Activated naive CD4-positive, alpha-beta T cell treated with anti-CD3 and anti-CD28 coated beads, Interleukin-2, amount 50 U/mL, for 24 hours (primary cell): ENCODE results near the gene IRF2BP1.
"Not testable (repeated sequence)": the region's sequence is repeated elsewhere in the genome, so short reads cannot be mapped to it uniquely, and the experiment has no call there.

Experiments
- H3K27ac Mint-ChIP-seq: one replicate; pipeline ENCODE4 v1.8.0; 2021; ENCODE audit warnings: mild to moderate bottlenecking, mixed read lengths
- H3K27me3 Mint-ChIP-seq: one replicate; pipeline ENCODE4 v1.8.0; 2021; ENCODE audit warnings: mixed read lengths
- H3K36me3 Mint-ChIP-seq: one replicate; pipeline ENCODE4 v1.8.0; 2021; ENCODE audit warnings: mixed read lengths
- H3K4me1 Mint-ChIP-seq: one replicate; pipeline ENCODE4 v1.8.0; 2021; ENCODE audit warnings: mixed read lengths
- H3K4me3 Mint-ChIP-seq: one replicate; pipeline ENCODE4 v1.8.0; 2021; ENCODE audit warnings: mild to moderate bottlenecking, mixed read lengths
- H3K9me3 Mint-ChIP-seq: one replicate; pipeline ENCODE4 v1.8.0; 2021; ENCODE audit warnings: mixed read lengths

The IRF2BP1 gene

GRCh38 chr19:45911291-45911690, 25.4 kb upstream of the IRF2BP1 start:
- Mint-ChIP-seq H3K4me1 (no peaks in the 10 kb centered on the region), H3K9me3 (no peaks in the 10 kb centered on the region), H3K27ac (no peak overlapping the region), H3K4me3 (no peak overlapping the region), H3K27me3 (peaks cover 18% of the 10 kb centered on the region), H3K36me3 (no peaks in the 10 kb centered on the region)

DNA sequence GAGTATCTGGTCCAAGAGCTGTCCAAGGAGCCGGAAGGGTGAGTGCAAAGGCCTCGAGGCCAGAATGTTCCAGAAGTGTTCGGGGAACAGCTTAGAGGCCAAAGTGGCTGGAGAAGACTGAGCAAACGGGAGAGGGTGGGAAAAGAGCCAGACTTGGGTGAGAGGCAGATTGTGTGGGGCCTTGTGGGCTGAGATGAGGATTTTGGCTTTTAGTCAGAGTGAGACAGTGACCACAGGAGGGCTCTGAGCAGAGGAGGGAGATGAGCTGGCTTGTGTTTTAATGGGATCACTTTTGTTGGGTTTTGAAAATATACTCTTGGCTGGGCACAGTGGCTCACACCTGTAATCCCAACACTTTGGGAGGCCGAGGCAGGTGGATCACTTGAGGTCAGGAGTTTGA, 23.0 kb upstream of the IRF2BP1 start:
- Mint-ChIP-seq H3K4me3 (no peak overlapping the region), H3K4me1 (no peaks in the 10 kb centered on the region), H3K27ac (no peak overlapping the region), H3K36me3 (no peaks in the 10 kb centered on the region), H3K9me3 (no peaks in the 10 kb centered on the region), H3K27me3 (peaks cover 14% of the 10 kb centered on the region)

- H3K4me1 Mint-ChIP-seq: peaks cover 3% of the 10 kb centered on the region
- H3K9me3 Mint-ChIP-seq: no peaks in the 10 kb centered on the region
- no peak overlapping the region for H3K27ac Mint-ChIP-seq
- H3K4me3 Mint-ChIP-seq: no peak overlapping the region
- peaks cover 4% of the 10 kb centered on the region for H3K27me3 Mint-ChIP-seq
- no peaks in the 10 kb centered on the region for H3K36me3 Mint-ChIP-seq
Measured at GRCh38 chr19:45906221-45906620, 20.3 kb upstream of the IRF2BP1 start.

DNA sequence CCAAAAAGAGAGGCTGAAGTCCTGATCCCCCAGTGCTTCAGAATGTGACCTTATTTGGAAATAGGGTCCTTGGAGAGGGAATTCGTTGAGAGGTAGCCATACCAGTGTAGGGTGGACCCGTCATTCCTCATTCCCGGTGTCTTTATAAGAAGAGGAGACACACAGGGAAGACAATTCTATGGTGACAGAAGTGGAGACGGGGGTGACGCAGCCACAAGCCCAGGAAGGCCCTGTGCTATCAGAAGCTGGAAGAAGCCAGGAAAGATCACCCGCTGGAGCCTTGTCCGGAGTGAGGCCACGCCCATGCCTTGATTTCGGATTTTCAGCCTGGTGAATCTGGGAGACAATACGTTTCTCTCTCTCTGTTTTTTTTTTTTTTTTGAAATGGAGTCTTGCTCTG, 19.1 kb upstream of the IRF2BP1 start:
- H3K4me3 Mint-ChIP-seq: no peak overlapping the region
- H3K27me3 Mint-ChIP-seq: peaks cover 3% of the 10 kb centered on the region
- no peaks in the 10 kb centered on the region for H3K9me3 Mint-ChIP-seq
- peaks cover 10% of the 10 kb centered on the region for H3K4me1 Mint-ChIP-seq
- H3K36me3 Mint-ChIP-seq: no peaks in the 10 kb centered on the region
- no peak overlapping the region for H3K27ac Mint-ChIP-seq

GRCh38 chr19:45902651-45903625, 17.0 kb upstream of the IRF2BP1 start:
- Mint-ChIP-seq H3K27me3 (no peaks in the 10 kb centered on the region), H3K4me3 (peak overlapping the region; percentile 95), H3K27ac (peak overlapping the region; percentile 91), H3K9me3 (no peaks in the 10 kb centered on the region), H3K4me1 (peaks cover 10% of the 10 kb centered on the region), H3K36me3 (no peaks in the 10 kb centered on the region)

DNA sequence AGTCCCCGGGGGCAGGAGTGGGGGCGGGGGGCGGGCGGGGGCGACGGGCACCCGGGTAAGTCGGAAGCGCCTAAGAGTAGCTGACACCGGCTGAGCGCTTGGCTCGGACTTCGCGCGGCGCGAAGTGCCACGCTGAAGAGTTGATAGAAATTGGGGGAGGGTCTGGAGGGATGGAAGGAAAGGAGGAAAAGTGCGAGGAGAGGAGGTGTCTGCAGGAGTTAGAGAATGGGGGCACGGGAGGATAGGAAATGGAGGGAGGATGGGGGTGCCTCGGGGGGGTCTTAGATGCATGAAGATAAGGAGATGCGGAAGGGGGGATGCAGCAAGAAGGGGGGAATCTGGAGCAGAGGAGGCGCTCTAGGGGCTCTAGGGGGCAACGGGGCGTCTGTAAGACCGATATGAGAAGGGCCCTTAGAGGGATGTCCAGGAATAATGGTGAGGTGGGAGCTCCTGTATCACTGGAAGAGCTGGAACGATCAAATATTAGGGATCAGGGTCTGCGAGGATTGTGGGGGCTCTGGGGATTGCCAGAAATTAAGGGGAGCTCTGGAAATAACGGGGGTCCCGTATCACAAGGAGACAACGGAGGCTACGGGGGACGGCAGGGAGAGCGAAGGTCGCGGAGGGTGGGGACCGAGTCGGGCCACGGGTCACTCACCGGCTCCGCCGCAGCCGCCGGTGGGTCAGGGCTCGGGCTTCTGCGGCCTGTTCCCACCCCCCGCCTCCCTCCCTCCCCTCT, 16.1 kb upstream of the IRF2BP1 start, which contains the start of gene MYPOP:
TSS of gene MYPOP (minus strand) at position 702 of the 739 bp plus-strand sequence. CDS start 840 bp downstream, outside the sequence.
- no peaks in the 10 kb centered on the region for H3K36me3 Mint-ChIP-seq

DNA sequence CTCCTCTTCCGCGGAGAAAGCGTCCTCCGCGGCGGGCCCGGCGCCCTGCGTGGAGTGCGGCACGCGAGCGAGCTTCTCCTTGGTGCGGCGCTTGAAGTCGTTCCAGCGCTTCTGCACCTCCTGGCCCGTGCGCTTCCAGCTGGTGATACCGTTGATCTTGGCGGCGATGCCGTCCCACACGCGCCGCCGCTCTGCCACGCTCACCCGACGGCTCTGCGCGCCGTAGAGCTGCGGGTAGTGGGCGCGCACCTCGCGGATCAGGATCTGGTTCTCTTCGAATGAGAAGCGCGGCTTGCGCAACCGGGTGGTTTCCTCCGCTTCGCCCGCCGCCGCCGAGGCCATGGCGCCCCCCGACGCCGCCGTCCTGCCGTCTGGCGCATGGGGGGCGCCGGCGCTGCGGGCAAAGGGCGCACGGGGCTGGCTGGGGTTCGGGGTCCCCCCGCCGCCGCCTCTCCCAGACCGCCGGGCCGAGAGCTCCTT, 15.5 kb upstream of the IRF2BP1 start:
- no peaks in the 10 kb centered on the region for H3K27me3 Mint-ChIP-seq
- H3K9me3 Mint-ChIP-seq: no peaks in the 10 kb centered on the region
- no peaks in the 10 kb centered on the region for H3K36me3 Mint-ChIP-seq
- no peak overlapping the region for H3K27ac Mint-ChIP-seq
- H3K4me3 Mint-ChIP-seq: peak overlapping the region; percentile 44
- peaks cover 10% of the 10 kb centered on the region for H3K4me1 Mint-ChIP-seq

More for the DNA sequence above, 16.1 kb upstream of the IRF2BP1 start, which contains the start of gene MYPOP:
- H3K4me3 Mint-ChIP-seq: peak within 1 kb of the TSS; percentile 95
- H3K27ac Mint-ChIP-seq: peak within 1 kb of the TSS; percentile 91
- no peaks in the 10 kb centered on the region for H3K9me3 Mint-ChIP-seq
- H3K4me1 Mint-ChIP-seq: peaks cover 10% of the 10 kb centered on the region
- no peaks in the 10 kb centered on the region for H3K27me3 Mint-ChIP-seq

DNA sequence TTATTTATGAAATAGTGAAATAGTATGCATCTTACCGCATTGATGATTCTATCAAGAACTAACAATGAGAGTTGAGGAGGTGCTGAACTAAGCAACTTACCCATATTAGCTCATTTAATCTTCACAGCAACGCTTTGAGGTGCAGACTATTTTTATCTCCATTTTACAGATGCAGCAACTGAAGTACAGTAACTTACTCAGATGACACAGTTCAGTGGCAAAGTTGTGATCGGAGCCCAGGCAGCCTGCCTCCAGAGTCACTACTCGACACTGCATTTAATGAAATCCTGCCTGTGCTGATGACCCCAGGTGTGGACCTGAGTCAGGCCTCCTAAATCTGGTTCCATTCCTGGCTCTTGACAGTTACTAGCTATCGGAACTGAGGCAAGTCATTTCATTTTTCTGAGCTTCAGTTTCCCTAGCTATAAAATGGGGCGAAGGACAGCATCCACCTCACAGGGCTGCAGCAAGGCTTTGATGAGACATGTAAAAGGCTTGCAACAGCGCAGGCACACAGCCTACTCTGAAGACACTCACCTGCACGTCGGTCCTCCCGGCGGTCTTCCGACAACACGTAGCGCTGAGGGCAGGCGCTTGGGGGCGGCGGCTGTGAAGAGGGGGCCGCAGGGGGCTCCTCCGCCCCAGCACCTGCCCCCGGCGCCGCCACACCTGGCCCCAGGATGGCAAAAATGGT, 14.9 kb upstream of the IRF2BP1 start:
- no peak overlapping the region for H3K27ac Mint-ChIP-seq
- no peaks in the 10 kb centered on the region for H3K36me3 Mint-ChIP-seq
- H3K4me3 Mint-ChIP-seq: peak overlapping the region; percentile 28
- no peaks in the 10 kb centered on the region for H3K9me3 Mint-ChIP-seq
- H3K27me3 Mint-ChIP-seq: no peaks in the 10 kb centered on the region
- H3K4me1 Mint-ChIP-seq: peaks cover 10% of the 10 kb centered on the region

DNA sequence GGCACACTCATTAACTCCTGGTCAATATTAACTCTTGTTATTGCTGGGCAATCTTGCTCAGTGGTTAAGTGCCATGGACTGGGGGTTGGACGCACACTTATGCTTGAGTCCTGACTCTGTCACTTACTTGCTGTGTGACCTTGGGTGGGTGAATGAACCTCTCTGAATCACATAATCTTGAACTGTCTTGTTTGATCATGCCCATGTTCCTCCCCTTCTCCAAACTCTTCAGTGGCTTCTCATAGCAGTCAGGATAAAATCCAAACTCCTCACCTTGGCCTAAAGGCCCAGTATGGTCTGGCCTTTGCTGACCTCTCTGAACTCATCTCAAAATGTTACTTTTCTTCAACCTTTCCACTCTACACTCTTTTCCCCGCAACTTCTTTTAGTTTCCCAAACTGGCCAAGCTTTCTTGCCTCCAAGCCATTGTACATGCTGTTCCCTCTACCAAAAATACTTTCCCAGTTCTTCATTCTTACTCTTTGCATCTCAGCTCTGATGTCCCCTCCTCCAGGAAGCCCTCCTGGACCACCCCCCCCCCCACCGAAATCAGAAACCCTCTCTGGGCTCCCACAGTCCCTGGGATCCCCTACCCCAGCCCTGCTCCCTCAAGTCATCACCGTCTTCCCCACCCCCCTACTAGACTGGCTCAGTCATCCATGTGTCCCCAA, 14.1 kb upstream of the IRF2BP1 start:
- Mint-ChIP-seq H3K4me3 (no peak overlapping the region), H3K4me1 (peaks cover 10% of the 10 kb centered on the region), H3K27ac (no peak overlapping the region), H3K27me3 (no peaks in the 10 kb centered on the region), H3K9me3 (no peaks in the 10 kb centered on the region), H3K36me3 (peaks cover 1% of the 10 kb centered on the region)

- peaks cover 1% of the 10 kb centered on the region for H3K36me3 Mint-ChIP-seq
- no peak overlapping the region for H3K27ac Mint-ChIP-seq
Measured at GRCh38 chr19:45899253-45899652, 13.3 kb upstream of the IRF2BP1 start.

DNA sequence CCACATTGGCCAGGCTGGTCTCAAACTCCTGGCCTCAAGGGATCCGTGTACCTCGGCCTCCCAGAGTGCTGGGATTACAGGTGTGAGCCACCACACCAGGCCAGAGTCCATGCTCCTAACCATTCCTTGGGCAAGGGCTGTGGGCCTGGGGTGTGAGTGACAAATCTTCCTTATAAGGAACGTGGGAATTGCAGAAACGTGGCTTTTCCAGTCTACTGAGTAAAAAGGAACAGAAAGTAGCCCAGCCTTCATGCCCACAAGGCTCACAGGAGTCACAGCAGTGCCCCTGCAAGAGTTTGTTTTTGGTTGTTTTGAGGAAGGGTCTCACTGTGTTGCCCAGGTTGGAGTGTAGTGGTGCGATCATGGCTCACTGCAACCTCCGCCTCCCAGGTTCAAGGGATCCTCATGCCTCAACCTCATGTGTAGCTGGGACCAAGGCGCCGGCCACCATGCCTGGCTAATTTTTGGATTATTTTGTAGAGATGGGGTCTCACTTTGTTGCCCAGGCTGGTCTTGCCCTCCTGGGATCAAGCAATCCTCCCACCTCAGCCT, 11.4 kb upstream of the IRF2BP1 start:
- H3K27ac Mint-ChIP-seq: no peak overlapping the region
- peaks cover 10% of the 10 kb centered on the region for H3K4me1 Mint-ChIP-seq
- H3K4me3 Mint-ChIP-seq: no peak overlapping the region
- H3K9me3 Mint-ChIP-seq: no peaks in the 10 kb centered on the region
- H3K27me3 Mint-ChIP-seq: no peaks in the 10 kb centered on the region
- H3K36me3 Mint-ChIP-seq: peaks cover 1% of the 10 kb centered on the region

More at GRCh38 chr19:45899253-45899652, 13.3 kb upstream of the IRF2BP1 start:
- Mint-ChIP-seq H3K4me1 (peaks cover 10% of the 10 kb centered on the region), H3K27me3 (no peaks in the 10 kb centered on the region), H3K9me3 (no peaks in the 10 kb centered on the region), H3K4me3 (no peak overlapping the region)

DNA sequence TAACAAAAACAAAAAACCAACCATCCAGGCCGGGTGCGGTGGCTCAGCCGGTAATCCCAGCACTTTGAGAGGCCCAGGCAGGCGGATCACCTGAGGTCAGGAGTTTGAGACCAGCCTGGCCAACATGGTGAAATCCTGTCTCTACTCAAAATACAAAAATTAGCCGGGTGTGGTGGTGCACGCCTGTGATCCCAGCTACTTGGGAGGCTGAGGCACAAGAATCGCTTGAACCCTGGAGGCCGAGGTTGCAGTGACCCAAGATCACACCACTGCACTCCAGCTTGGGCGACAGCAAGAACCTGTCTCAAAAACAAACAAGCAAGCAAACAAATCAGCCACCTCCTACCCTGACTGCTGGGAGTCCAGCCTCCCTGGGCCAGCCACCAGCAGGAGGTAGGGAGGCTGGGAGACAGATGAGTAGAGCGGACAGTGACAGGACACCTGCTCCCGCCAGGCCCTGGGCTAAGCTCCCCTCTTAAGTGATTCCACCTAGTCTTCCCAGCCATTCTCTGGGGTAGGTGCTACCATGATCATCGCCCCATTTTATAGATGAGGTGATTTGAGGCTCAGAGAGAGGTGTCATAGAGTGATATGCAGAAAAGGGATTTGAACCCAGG, 10.2 kb upstream of the IRF2BP1 start:
- H3K4me3 Mint-ChIP-seq, H3K9me3 Mint-ChIP-seq, H3K27ac Mint-ChIP-seq, H3K4me1 Mint-ChIP-seq, H3K36me3 Mint-ChIP-seq, H3K27me3 Mint-ChIP-seq: not testable (repeated sequence)

GRCh38 chr19:45895519-45895972, 9.6 kb upstream of the IRF2BP1 start:
- Mint-ChIP-seq H3K36me3 (peaks cover 1% of the 10 kb centered on the region), H3K4me1 (peaks cover 1% of the 10 kb centered on the region), H3K27ac (no peak overlapping the region), H3K4me3 (no peak overlapping the region), H3K9me3 (no peaks in the 10 kb centered on the region), H3K27me3 (no peaks in the 10 kb centered on the region)

GRCh38 chr19:45890877-45891276, 4.9 kb upstream of the IRF2BP1 start:
- H3K27ac Mint-ChIP-seq: no peak overlapping the region
- H3K4me3 Mint-ChIP-seq: no peak overlapping the region
- H3K9me3 Mint-ChIP-seq: no peaks in the 10 kb centered on the region
- H3K4me1 Mint-ChIP-seq: no peaks in the 10 kb centered on the region
- no peaks in the 10 kb centered on the region for H3K27me3 Mint-ChIP-seq
- H3K36me3 Mint-ChIP-seq: peaks cover 1% of the 10 kb centered on the region
